Mesenteric fat pad (tissue), 1 donor: ENCODE data around the gene SDK2. TPM values are rescaled to one million over a fixed set of nuclear protein-coding genes. Genes with fewer than 3 reads are reported as not detected.

Experiments used
- DNase-seq: peaks from one replicate; pipeline ENCODE4 v3.0.0-alpha.2; 2020; ENCODE audit warnings: low spot score
- total RNA-seq: library from RNA; stranded (reverse); fragmentation: NEBNext Ultra II Directional; extraction: Animal tissue kit (Norgen Biotek cat#: 25700); gene quantifications from one replicate; pipeline ENCODE4 v1.2.1, GENCODE V29; 2021
- donor health status: DM: yes; HTN: yes; CAD: no.

The SDK2 gene
- total RNA-seq, 1 donor from 2014 or later: 0.84 TPM

DNA sequence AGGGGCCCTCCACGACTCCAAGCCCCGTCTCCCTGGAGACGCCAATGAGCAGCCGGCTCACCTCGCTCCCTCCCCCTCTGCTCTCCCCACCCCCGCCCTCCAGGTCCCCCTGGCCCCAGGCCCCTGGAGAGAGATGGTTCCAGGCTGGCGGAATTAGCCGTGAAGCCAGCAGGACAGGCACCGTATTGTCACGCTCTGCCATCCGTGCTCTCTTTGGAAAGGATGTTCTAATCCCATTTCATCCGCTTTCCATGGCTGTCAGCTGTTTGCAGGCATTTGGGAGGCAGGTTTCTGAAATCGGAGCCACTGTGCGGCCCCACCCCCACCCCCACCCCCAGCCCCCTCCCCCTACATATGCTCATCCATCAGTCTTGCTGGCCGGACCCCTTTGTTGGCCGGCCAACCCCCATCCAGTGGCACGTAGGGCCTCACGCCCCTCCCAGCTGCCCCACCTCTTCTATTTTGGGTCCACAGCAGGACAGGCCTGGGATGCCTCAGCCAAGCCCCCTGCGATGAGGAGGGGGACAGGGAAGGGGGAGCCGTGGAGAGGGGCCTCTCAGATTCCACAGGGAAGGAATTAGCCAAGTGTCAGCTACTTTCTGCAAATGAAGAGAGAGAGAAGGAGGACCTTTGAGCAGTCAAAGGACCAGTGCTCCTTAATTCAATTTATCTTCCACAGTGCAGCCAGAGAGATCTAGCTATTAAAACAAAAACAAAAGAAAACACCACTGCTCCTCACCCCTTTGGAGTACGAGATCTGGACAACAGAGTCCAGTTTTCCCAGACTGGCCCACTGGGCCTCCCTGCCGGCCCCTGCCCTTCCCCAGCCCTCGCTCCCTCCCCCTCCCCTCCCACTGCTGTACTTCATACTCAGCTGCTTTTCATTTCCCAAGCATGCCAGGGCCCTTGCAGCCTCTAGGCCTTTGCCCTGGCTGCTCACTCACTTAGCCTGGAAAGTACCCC, 30.7 kb downstream of the SDK2 start:
- DNase-seq: no peak

DNA sequence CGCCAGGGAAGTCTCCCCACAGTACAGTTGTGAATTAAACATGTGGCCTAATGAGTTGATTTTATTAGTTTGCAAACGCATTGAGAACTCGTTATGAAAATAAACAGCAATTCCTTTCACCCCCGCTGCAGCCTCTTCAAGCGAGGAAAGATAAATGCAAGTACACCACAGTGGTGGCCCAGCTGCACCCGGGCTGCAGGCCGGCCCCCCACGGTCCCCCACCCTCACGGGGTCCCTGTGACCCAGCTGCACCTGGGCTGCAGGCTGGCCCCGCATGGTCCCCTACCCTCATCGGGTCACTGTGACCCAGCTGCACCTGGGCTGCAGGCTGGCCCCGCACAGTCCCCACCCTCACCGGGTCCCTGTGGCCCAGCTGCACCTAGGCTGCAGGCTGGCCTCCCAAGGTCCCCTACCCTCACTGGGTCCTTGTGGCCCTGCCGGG, 32.2 kb downstream of the SDK2 start:
- no peak for DNase-seq

DNA sequence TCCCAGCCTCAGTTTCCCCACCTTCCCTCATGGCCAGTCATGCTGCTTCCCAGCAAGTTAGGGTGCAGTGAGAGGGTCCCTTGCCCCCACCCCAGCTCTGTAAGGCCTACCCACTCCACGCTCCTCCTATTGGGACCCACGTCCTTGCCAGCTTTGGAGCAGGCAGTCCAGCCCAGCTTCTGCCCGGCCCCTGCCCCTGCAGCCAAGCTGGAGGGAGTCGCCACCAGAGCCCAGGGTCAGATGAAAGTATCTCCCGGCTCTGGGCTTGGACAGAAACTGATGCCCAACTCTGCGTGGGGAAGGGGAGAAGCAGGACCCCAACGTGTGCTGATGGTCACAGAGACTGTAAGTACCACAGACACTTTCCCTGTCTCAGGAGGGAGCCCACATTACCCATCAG, 32.6 kb downstream of the SDK2 start:
- no peak for DNase-seq

- no peak for DNase-seq
These were observed 33.8 kb downstream of the SDK2 start for GRCh38 chr17:73610331-73610911.

DNA sequence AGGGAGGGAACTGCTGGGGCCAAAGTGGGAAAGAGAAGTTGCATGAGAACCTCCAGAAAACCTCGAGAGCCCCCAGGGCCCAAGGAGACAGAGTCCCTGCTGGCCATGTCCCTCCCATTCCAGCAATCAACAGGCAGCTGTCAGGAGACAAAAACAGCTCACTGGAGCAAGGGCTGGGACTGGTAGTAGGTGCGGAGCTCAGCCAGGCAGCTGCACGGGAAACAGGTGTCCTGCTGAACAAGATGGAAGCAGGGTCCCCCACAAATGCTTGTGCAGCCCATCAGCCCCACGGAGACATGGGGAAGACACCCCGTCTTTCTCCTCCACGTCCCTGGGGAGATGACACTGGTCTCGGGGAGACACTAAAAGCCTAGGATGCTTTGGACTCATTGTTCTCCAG, 34.5 kb downstream of the SDK2 start:
- DNase-seq: no peak

DNA sequence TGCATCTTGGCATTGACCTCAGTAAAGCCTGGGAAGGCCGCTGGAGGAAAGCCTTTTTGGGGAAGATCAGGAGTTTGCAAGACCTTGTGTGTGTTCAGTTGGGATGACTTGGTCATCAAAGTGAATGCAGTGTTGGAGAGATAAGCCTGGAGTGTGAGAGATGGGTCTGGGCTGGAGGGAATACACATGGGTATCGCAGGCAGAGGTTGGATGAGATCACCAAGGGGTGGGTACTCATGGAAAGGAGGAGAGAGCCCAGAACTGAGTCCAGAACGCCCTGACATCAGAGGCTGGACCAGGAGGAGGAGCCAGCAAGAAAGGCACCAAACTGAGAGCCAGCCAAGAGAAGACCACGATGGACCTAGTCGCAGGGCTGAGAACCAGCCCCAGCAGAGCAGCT, 35.2 kb downstream of the SDK2 start:
- DNase-seq: no peak

- DNase-seq: no peak
These were observed 38.8 kb downstream of the SDK2 start for GRCh38 chr17:73605444-73605843.

DNA sequence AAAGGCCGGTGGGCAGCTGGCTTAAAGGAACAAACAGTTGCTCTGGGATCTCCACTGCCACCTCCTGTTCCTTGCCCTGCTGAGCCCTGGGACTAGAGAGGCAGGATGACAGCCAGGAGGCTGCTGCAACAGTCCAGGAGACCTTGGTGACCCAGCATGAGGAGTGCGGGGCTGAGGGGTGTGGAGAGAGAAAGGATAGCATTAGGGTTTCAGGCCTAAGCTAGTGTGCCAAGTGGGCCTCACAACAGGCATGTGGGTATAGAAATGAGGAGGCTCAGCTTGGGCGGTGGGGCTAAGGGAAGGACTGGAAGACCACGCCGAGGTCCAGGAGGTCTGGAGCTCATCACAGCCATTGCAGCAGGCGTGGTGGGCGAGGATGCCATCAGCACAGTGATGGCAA, 39.8 kb downstream of the SDK2 start:
- DNase-seq: no peak

- DNase-seq: no peak
These were observed 40.3 kb downstream of the SDK2 start for GRCh38 chr17:73603971-73604370.

- no peak for DNase-seq
These were observed 44.0 kb downstream of the SDK2 start for GRCh38 chr17:73600103-73600871.

DNA sequence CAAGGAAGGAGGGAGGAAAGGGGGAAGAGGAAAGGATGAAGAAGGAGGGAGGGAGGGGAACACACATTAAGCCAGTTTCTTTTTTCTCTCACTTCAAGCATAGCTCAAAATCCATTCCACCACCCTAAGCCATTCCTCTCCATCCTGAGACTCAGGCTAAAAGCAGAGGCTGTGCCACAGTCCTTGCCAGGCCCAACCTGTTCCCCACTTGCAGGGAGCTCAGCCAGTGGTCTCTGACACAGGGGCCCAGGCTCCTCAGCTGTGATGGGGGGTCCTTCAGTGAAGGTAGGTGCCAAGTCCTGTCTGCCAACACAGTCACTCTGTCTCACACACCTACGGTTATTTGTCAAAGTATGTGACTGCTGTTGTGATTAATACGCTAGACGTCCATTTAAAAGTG, 44.6 kb downstream of the SDK2 start:
- DNase-seq: no peak

DNA sequence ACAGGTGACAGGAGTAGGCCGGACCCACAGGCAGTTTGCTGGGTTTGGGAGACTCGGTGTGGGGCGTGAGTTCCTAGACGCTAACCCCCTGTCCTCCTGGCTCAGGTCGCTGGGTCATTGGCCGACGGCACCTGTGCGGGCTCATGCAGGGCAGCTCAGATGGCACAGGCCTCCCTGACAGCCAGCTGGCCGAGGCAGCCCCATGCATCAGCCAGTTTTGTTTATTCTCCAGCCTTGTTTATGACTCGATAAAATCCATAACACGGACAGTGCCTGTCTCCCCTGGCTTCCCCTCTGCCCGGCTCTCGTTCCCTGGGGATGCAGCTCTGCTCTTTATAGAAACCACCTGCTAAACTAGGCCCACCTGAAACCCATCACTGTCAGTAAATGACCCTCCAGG, 46.0 kb downstream of the SDK2 start:
- DNase-seq: no peak

- DNase-seq: no peak
These were observed 48.3 kb downstream of the SDK2 start for GRCh38 chr17:73595931-73596330.

GRCh38 chr17:73595479-73595878, 48.8 kb downstream of the SDK2 start:
- no peak for DNase-seq

DNA sequence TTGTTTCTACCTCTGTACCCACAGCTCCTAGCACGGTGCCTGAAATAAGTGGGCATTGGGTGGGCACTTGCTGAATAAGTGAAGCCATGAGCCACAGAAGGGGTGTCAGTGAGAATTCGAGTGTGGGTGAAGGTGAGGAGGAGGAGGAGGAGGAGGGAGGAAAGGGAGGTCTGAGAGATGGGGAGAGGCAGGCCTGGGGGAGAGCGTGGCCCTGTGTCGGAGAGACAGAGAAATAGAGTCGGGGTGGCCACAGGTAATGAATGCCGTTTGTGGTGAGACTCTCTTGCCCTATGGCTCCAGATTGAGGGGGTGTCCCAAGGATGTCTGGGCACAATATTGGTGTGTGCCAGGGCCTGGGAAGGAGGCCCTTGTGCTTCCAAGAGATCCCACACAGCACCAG, 49.2 kb downstream of the SDK2 start:
- DNase-seq: no peak

- DNase-seq: no peak
These were observed 49.6 kb downstream of the SDK2 start for GRCh38 chr17:73594598-73594997.

GRCh38 chr17:73594025-73594424, 50.2 kb downstream of the SDK2 start:
- no peak for DNase-seq

DNA sequence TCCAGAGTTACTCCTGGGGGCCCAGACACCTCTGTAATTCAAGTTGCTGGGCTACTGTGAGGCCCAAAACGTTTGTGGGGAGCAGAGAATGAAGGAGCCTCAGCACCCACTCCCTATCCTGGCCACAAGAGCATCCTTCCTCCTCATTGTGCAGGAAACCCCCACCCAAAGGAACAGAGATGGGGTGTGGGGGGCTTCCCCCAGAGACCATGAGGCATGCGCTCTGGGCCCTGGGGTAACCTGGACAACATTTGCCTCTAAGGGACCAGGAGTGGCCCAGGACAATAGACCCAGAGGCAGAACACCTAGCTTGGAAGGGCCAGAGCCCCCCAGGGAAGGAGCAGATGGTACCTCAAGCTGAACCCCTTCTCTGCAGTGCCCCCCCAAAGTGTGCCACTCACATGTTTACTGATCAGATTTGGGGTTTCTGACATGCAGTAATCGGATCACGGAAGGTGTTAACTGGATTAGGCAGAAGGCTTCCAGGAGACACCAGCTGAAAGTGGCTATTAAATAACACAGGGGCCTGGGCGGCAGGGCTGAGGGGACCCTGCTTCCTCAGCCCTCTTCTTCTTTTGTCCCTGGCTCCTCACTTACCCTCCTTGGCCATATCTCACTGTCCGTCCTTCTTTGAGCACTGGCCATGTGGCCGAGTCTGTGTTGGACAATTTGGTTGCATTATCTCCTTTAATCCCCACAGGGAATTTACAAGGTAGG, 50.8 kb downstream of the SDK2 start:
- DNase-seq: no peak

DNA sequence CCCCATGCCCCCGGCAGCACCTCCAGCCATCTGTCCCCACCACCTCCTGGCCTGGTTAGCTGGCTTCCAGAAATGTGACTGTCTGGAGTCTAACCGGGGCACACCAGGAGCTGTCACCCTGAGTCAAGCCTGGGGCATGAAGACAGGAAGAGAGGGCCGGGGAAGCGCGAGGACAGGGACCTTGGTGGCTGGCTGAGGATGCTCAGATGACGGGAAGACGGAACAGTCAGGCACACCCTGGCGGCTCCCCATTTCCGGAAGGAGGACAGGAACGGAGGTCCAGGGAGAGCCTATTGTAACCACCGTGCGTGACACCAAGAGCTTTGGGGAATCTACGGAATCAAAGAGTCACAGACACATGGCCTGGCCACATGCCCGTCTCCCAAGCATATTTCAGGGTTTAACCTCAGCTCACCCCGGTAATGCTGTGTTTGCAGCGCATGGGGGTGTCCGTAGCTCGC, 51.7 kb downstream of the SDK2 start:
- DNase-seq: no peak

DNA sequence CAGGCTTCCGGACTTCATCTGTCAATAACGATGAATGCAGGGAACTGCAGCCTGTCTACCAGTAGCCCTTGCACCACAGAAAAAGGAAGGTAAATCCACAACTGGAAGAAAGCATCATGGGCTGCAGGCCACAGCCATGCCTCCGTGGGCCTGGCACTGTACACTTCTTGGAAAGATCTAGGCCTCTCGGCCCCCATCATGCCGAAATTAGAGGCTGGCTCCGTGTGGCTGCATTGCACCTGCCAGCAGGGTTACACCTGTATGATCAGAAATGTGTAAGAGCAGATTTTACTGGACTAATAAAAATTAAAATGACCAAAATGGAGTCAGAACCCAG, 52.2 kb downstream of the SDK2 start:
- DNase-seq: no peak

DNA sequence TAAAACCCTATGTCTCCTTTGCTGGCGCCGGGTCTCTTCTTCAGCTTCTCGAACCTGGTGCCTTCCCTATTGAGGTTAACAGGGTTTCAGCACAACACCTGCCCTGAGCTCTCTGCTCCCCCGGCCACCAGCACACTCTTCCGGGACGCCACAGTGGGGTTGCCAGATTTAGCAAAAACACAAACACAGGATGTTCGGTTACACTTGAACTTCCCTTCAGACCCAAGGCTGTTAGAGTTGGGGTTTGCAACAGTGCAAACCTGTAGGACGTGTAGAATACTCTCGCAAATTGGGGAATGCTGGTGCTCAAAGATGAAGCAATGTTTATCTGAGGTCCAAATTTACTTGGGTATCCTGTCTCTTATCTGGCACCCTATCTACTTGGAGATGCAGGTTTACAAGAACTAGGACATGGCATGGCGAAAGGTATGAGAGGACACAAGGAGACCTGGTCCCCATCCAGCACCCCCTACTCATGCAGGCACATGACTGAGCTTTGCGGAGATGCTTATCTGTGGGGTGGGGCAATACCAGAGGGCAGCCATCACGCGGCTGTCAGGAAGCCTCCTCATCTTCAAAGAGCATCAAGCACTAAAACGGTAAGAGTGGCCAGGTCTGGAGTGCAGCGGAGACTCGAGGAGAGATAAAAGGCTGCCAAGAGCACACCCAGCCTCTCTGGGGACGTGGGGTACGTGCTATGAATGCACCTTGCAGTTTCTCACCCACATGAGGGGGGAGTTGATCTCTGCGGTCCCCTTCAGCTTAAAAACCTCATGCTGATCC, 52.8 kb downstream of the SDK2 start:
- DNase-seq: no peak
